Measurements from ENCODE around the gene RB1. TPM values are rescaled to one million over a fixed set of nuclear protein-coding genes. Genes with fewer than 3 reads are reported as not detected.

The RB1 gene
- total RNA-seq, 4 donors from 2014 or later: 23.0 to 62.6 (median 42.4) TPM

DNA sequence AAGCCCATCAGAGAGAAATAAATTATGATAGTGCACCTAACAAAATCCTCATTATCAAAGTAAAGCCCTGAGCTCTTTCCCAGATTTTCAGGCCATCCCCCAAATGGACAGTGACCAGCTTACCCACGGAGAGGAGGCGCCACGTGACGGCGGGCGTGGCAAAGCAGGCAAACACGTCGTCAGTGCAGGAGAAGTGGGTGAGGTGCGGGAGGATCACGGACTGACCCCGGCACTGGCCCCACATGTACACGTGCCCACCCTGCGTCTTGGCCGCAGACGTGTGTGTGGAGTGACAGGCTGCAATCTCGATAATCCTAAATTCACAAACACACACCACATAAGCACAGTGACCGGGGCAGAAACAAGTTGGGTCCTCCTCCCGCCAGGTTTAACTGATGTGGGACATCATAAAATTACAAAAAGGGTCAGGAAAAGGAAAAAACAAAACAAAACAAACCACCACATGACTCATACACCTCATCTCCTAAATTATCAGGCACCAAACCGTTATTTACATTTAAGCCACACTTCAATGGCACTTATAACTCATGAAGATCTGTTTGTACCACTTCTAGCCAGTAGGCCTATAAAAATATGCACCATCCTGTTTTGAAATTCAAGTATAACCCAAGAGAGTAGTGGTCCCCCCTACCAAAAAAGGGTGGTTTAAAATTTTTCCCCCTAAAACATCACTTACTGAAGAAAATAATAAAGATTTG lies 199.2 kb downstream of the RB1 start:
- intact Hi-C loops (cut with DNase I): loop anchor here (10.0 kb wide), 1 partner anchor 72 kb away; no protein-coding TSS in a partner anchor
- Histone ChIP-seq H3K36me3 (peaks cover 0 to 17% (median 0%) of the 10 kb centered on the region in 3 donors), H3K27me3 (no peaks in the 10 kb centered on the region), H3K4me3 (no peak overlapping the region), H3K9me3 (no peaks in the 10 kb centered on the region), H3K27ac (peak overlapping the region in 1 of 4 donors; percentile 89), H3K4me1 (peaks cover 34 to 71% (median 41%) of the 10 kb centered on the region in 3 donors)
- TF ChIP-seq, protein P1, sequence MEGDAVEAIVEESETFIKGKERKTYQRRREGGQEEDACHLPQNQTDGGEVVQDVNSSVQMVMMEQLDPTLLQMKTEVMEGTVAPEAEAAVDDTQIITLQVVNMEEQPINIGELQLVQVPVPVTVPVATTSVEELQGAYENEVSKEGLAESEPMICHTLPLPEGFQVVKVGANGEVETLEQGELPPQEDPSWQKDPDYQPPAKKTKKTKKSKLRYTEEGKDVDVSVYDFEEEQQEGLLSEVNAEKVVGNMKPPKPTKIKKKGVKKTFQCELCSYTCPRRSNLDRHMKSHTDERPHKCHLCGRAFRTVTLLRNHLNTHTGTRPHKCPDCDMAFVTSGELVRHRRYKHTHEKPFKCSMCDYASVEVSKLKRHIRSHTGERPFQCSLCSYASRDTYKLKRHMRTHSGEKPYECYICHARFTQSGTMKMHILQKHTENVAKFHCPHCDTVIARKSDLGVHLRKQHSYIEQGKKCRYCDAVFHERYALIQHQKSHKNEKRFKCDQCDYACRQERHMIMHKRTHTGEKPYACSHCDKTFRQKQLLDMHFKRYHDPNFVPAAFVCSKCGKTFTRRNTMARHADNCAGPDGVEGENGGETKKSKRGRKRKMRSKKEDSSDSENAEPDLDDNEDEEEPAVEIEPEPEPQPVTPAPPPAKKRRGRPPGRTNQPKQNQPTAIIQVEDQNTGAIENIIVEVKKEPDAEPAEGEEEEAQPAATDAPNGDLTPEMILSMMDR (IDR thresholded peaks at IDR 0.05): no peak
- no peak for TF ChIP-seq POLR2A (IDR thresholded peaks at IDR 0.05)
- no peak for DNase-seq
- WGBS, 2 donors: 87 to 92% methylated on average over 19 of the region's 19 CpGs

- 46 to 55% methylated on average over 8 of the region's 8 CpGs for WGBS, 2 donors
- Histone ChIP-seq H3K27me3 (no peaks in the 10 kb centered on the region), H3K4me1 (peaks cover 34 to 89% (median 52%) of the 10 kb centered on the region in 3 donors), H3K27ac (peak overlapping the region; percentile 72 to 92 (median 88)), H3K9me3 (no peaks in the 10 kb centered on the region), H3K4me3 (no peak overlapping the region), H3K36me3 (peaks cover 0 to 7% (median 0%) of the 10 kb centered on the region in 3 donors)
- intact Hi-C loops (cut with DNase I): loop anchor here (10.0 kb wide), 1 partner anchor 70 kb away; no protein-coding TSS in a partner anchor
- TF ChIP-seq, protein P1 (IDR thresholded peaks at IDR 0.05): peak in 3 of 6 experiments; percentile 35 to 37 (median 36)
- no peak for TF ChIP-seq POLR2A (IDR thresholded peaks at IDR 0.05)
- no peak for DNase-seq
These were observed 201.1 kb downstream of the RB1 start for GRCh38 chr13:48504606-48505005.

DNA sequence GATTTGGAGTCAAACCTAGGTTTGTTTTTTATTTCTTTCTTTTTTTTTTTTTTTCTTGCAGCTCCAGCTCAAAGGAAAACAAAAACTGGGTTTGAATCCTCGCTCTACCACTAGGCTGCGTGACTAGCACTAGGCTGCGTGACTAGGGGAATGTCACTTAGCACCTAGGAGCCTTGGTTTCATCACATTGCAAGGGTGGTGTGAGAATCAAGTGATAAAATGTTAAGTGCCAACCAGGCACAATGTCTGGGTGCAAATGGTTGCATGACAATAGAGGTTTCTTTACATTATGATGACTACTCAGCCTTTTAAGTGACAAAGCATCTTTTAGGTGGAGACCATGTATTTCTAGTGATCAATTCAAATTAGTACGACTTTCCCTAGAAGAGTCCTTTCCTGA lies 201.5 kb downstream of the RB1 start:
- TF ChIP-seq, protein P1 (IDR thresholded peaks at IDR 0.05): peak in 3 of 6 experiments; percentile 6 to 32 (median 11)
- TF ChIP-seq POLR2A (IDR thresholded peaks at IDR 0.05): no peak
- DNase-seq: no peak
- no peaks in the 10 kb centered on the region for H3K27me3 ChIP-seq
- H3K36me3 ChIP-seq: peaks cover 0 to 5% (median 0%) of the 10 kb centered on the region in 3 donors
- intact Hi-C loops (cut with DNase I): loop anchor here (10.0 kb wide), 1 partner anchor 70 kb away; no protein-coding TSS in a partner anchor
- H3K27ac ChIP-seq: peak overlapping the region; percentile 88 to 92 (median 90)
- WGBS, 2 donors: 31 to 68% methylated on average over 4 of the region's 4 CpGs
- H3K4me1 ChIP-seq: peaks cover 34 to 89% (median 56%) of the 10 kb centered on the region in 3 donors
- no peak overlapping the region for H3K4me3 ChIP-seq
- H3K9me3 ChIP-seq: no peaks in the 10 kb centered on the region

- no peak for DNase-seq
- peaks cover 35 to 89% (median 62%) of the 10 kb centered on the region in 3 donors for H3K4me1 ChIP-seq
These were observed 202.1 kb downstream of the RB1 start for GRCh38 chr13:48505597-48506091.

More at GRCh38 chr13:48505597-48506091, 202.1 kb downstream of the RB1 start:
- H3K27ac ChIP-seq: peak overlapping the region; percentile 88 to 92 (median 90)
- H3K4me3 ChIP-seq: peak overlapping the region in 1 of 4 donors; percentile 12
- intact Hi-C loops (cut with DNase I): loop anchor here (10.0 kb wide), 1 partner anchor 69 kb away; no protein-coding TSS in a partner anchor
- 32 to 39% methylated on average over 11 of the region's 11 CpGs for WGBS, 2 donors
- H3K27me3 ChIP-seq: no peaks in the 10 kb centered on the region
- TF ChIP-seq POLR2A (IDR thresholded peaks at IDR 0.05): no peak
- TF ChIP-seq, protein P1 (IDR thresholded peaks at IDR 0.05): no peak
- peaks cover 0 to 5% (median 0%) of the 10 kb centered on the region in 3 donors for H3K36me3 ChIP-seq
- H3K9me3 ChIP-seq: no peaks in the 10 kb centered on the region

Data from esophagus squamous epithelium (tissue), 5 donors.